Effector memory CD4-positive, alpha-beta T cell (primary cell): ENCODE measurements around the gene SOWAHB.
A peak's percentile ranks its signal among the peaks of the same experiment; 100 is the strongest.

Source experiments
- DNase-seq, 3 donors: peaks; one replicate each; pipeline ENCODE4 v3.0.0-alpha.2; 2020
- H3K27ac ChIP-seq: 2 replicates; pipeline ENCODE4 v1.7.0; 2013; ENCODE audit warnings: mild to moderate bottlenecking, low read length, moderate library complexity; ENCODE audit not compliant: insufficient read depth, poor library complexity, severe bottlenecking
- H3K27me3 ChIP-seq: replicated peaks from 2 replicates; pipeline ENCODE4 v1.7.0; 2013; ENCODE audit warnings: mild to moderate bottlenecking, low read length; ENCODE audit not compliant: insufficient read depth, control insufficient read depth, poor library complexity, severe bottlenecking
- H3K36me3 ChIP-seq: 2 replicates; pipeline ENCODE4 v1.7.0; 2013; ENCODE audit warnings: mild to moderate bottlenecking, low read length, moderate library complexity; ENCODE audit not compliant: control insufficient read depth, insufficient read depth
- H3K4me1 ChIP-seq: 2 replicates; pipeline ENCODE4 v1.7.0; 2013; ENCODE audit warnings: low read length, mild to moderate bottlenecking; ENCODE audit not compliant: control insufficient read depth, insufficient read depth, poor library complexity, severe bottlenecking
- H3K4me3 ChIP-seq: 2 replicates; pipeline ENCODE4 v1.7.0; 2013; ENCODE audit warnings: low read length, low read depth, mild to moderate bottlenecking; ENCODE audit not compliant: insufficient read depth, poor library complexity, severe bottlenecking
- H3K9me3 ChIP-seq: 2 replicates; pipeline ENCODE4 v1.7.0; 2013; ENCODE audit warnings: mild to moderate bottlenecking, low read length, moderate library complexity; ENCODE audit not compliant: control insufficient read depth
- total RNA-seq, 3 donors: gene quantifications; one replicate each; lab custom pipeline; 2026; lab: John Stamatoyannopoulos, UW

Gene SOWAHB, protein sequence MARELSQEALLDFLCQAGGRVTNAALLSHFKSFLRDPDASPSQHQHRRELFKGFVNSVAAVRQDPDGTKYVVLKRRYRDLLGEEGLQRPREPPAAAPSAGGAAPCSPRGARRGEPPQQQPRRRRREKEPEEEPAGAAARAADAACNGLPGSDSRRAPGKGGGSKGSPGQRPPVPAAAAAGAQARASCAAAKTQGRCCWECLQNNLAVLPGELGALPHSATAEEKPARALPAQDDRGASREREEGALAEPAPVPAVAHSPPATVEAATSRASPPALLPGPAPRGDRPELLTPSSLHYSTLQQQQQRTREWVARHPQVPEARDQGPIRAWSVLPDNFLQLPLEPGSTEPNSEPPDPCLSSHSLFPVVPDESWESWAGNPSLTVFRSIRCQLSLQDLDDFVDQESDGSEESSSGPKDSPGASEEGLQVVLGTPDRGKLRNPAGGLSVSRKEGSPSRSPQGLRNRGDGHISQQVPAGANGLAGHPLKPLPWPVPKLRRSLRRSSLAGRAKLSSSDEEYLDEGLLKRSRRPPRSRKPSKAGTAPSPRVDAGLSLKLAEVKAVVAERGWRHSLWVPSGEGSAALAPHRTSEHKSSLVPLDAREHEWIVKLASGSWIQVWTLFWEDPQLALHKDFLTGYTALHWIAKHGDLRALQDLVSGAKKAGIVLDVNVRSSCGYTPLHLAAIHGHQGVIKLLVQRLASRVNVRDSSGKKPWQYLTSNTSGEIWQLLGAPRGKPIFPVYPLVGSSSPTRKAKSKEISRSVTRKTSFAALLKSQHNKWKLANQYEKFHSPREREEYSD
- 0.35 to 0.39 (median 0.35) reads per million in 3 donors for total RNA-seq

DNA sequence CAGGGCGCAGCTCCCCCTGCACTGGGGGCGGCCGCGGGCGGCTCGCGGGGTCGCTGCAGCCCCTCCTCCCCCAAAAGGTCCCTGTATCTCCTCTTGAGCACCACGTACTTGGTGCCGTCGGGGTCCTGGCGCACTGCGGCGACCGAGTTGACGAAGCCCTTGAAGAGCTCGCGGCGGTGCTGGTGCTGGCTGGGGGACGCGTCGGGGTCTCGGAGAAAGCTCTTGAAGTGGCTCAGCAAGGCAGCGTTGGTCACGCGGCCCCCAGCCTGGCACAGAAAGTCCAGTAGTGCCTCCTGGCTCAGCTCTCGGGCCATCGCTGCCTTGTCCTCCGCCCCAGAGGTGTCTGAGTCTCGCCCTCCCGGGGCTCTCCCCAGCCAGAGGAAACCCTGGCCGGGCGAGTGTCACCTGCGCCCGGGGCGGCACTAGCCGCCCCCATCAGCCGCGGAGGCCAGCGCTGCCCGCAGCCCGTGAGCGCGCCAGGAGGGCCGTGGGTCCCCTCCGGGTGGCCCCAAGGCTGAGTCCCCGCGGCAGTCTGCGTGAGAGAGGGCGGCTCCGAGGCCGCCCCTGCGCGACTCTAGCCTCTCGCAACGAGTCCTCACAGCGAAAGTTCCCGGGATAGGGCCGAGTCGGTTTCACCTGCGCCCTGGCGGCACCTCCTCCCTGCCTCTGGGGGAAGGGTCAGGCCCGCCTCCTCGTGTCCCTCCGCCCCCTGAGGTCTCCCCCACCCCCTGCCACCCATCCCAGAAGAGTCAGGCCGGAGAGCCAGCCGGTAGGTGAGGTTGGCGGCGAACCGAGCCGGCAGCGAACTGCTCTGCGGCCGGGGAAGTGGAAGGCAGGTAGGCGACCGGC, at the start of gene SOWAHB:
Gene SOWAHB, minus strand, starts transcription at position 609 of the 849 bp plus-strand sequence. Its CDS starts 295 bp downstream, at position 314.
- H3K27me3 ChIP-seq: peaks cover 18% of the 10 kb centered on the region
- H3K27ac ChIP-seq: no peak within 1 kb of the TSS
- peak in 2 of 3 donors; percentile 9 to 24 for DNase-seq
- H3K36me3 ChIP-seq: no peaks in the 10 kb centered on the region
- no peaks in the 10 kb centered on the region for H3K9me3 ChIP-seq
- peaks cover 10% of the 10 kb centered on the region for H3K4me1 ChIP-seq
- H3K4me3 ChIP-seq: peak within 1 kb of the TSS; percentile 70

DNA sequence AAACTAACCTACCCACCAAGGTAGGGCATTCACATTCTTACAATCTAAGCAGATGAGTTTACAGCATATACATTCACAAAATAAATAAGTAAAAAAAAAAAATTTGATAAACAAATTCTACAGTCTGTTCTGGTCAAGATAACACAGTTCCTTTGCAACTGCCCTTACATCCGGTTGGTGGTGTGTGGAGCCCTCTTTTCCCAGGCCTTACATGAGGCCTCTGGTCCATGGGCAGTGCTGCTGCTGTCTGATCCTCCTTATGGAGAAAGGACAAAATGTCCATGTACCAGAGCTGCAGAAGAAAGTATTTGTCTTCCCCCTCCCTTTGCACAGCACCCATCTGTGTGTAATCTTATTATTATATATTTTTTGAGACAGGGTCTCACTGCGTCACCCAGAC, 49.4 kb upstream of the SOWAHB start:
- Histone ChIP-seq H3K27me3 (no peaks in the 10 kb centered on the region), H3K27ac (no peak overlapping the region), H3K4me3 (no peak overlapping the region), H3K4me1 (peaks cover 11% of the 10 kb centered on the region), H3K9me3 (no peaks in the 10 kb centered on the region), H3K36me3 (no peaks in the 10 kb centered on the region)
- DNase-seq: no peak

DNA sequence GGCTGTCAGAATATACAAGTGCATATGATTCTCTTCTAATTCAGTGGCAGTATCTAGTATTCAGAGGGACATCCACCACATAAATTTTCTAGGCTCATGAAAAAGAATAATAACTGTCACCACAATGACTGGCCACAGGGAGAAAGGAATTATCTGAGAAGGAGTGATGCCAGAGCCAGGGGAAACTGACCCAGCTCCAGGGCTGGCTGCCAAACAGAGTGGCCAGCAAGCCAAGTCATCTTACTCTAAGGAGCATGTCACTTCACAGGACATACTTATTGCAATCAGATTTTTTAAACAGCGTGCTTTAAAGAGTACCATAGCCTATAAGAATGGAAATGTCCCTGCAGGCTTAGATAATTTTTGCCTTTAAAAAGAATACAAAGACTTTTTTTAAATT, 45.8 kb upstream of the SOWAHB start:
- no peak for DNase-seq
- H3K27ac ChIP-seq: no peak overlapping the region
- H3K36me3 ChIP-seq: no peaks in the 10 kb centered on the region
- H3K27me3 ChIP-seq: no peaks in the 10 kb centered on the region
- no peaks in the 10 kb centered on the region for H3K4me1 ChIP-seq
- no peak overlapping the region for H3K4me3 ChIP-seq
- no peaks in the 10 kb centered on the region for H3K9me3 ChIP-seq

DNA sequence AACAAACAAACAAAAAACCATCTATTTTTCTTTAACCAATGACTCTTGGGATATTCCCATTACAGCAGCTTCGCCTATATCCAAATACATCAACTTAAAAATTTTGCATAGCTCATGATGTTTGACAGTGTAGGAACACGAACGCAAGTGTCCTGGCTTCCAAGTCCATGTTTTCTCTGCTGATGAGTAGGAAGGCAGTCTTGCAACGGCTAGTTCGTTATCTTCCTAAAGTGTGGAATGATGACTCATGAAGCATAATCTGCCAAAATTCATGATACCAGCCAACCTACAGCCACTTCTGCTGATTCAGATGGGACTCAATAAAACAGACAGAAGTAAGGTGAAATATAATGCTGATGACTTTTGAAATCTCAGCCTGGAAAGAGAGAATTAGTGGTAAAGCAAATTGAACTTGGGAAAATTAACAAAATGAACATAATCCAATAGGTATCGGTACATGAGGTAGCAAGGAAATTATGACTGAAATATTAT, 45.2 kb upstream of the SOWAHB start:
- Histone ChIP-seq H3K27me3 (no peaks in the 10 kb centered on the region), H3K9me3 (no peaks in the 10 kb centered on the region), H3K4me3 (no peak overlapping the region), H3K27ac (no peak overlapping the region), H3K36me3 (no peaks in the 10 kb centered on the region), H3K4me1 (no peaks in the 10 kb centered on the region)
- DNase-seq: no peak

DNA sequence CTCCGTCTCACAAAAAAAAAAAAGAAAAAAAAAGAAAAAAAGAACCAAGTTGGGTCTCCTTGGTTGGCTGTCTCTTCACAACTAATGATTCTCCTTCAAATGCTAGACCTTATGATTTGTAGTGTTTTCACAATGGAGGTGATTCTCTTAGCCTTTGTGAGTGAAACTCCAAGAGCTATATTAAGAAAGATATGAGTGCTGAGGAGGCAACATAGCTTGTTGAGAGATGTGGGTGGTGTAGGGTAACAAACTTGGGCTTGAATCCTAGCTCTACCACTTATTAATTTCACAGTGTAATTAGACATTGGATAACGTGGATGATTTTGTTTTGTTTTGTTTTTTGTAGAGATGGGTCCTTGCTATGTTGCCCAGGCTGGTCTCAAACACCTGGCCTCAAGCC, 41.2 kb upstream of the SOWAHB start:
- Histone ChIP-seq H3K4me1 (no peaks in the 10 kb centered on the region), H3K27me3 (no peaks in the 10 kb centered on the region), H3K27ac (no peak overlapping the region), H3K4me3 (no peak overlapping the region), H3K36me3 (no peaks in the 10 kb centered on the region), H3K9me3 (no peaks in the 10 kb centered on the region)
- DNase-seq: no peak

DNA sequence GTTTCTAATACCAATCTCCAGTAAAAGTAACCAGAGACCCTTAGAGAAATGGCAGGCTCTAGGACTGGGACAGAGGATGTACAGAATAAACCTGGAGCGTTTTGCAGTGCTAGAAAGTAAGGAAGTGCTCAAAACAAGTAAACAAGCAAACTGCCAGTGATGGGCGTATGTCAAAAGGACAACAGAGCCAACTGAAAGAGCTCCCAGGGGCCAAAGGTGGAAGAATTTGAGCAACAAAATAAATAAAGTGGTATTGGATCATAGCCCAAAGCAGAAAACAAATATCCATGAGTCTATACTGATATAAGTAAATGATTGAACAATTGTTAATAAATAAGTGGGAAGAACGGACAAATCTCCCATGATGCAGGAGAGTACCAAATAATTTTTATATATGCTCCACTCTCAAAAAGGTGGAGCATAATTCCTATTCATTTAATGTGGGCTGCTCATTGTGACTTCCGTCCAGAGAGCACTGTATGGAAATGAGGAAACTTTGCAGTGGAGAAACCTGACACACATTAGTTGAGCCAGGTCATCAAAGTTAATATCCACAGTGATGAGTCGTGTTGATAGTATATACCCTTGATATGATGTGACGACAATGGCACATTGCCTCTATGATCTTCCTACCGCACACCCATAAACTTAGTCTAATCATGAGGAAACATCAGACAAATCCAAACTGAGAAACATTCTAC, 33.8 kb upstream of the SOWAHB start:
- Histone ChIP-seq H3K36me3 (no peaks in the 10 kb centered on the region), H3K27ac (no peak overlapping the region), H3K4me3 (no peak overlapping the region), H3K4me1 (no peaks in the 10 kb centered on the region), H3K9me3 (no peaks in the 10 kb centered on the region), H3K27me3 (no peaks in the 10 kb centered on the region)
- no peak for DNase-seq

DNA sequence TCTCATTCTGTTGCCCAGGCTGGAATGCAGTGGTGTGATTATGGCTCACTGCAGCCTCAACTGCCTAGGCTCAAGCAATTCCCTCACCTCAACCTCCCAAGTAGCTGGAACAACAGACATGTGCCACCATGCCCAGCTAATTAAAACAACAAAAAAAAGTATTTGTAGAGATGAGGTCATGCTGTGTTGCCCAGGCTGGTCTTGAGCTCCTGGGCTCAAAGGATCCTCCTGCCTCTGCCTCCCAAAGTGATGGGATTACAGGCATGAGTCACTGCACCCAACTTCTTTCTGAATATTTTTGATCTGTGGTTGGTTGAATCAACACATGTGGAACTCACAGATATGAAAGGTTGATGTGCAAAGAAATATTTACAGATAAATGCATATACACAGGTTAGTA, 33.1 kb upstream of the SOWAHB start:
- no peaks in the 10 kb centered on the region for H3K4me1 ChIP-seq
- no peaks in the 10 kb centered on the region for H3K36me3 ChIP-seq
- DNase-seq: no peak
- no peak overlapping the region for H3K4me3 ChIP-seq
- no peaks in the 10 kb centered on the region for H3K9me3 ChIP-seq
- no peak overlapping the region for H3K27ac ChIP-seq
- no peaks in the 10 kb centered on the region for H3K27me3 ChIP-seq

DNA sequence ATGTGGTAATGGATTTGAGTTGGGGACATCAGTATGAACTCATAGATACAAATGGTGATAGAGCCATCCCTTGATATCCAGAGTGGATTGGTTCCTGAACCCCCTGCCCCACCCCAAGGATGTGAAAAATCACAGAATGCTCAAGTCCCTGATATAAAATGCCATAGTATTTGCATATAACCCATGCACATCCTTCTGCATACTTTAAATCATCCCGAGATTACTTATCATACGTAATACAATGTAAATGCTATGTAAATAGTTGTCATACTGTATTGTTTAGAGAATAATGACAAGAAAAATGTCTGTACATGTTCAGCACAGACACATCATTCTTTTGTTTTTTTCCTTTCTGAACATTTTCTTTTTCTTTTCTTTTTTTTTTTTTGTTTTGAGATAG, 32.7 kb upstream of the SOWAHB start:
- no peak for DNase-seq
- no peaks in the 10 kb centered on the region for H3K9me3 ChIP-seq
- no peaks in the 10 kb centered on the region for H3K27me3 ChIP-seq
- no peak overlapping the region for H3K4me3 ChIP-seq
- no peaks in the 10 kb centered on the region for H3K36me3 ChIP-seq
- no peak overlapping the region for H3K27ac ChIP-seq
- no peaks in the 10 kb centered on the region for H3K4me1 ChIP-seq

DNA sequence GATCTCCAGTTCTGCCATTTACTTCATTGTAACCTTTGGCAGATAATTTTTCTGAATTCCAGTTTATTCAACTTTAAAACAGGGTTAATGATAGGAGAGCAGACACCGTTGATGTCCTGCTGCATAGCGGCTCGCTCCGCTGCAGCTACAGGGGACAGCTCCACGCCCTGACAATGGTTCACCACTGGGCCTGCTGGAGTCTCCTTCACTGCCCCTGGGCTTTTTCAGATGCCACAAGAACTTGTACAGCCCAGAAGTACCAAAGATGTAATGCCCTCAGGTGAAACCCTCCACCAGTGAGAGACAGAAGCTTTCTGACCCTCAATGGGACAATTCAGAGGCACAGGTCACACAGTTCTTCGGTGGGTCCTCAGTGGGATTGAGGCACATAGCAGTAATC, 28.9 kb upstream of the SOWAHB start:
- no peaks in the 10 kb centered on the region for H3K4me1 ChIP-seq
- H3K4me3 ChIP-seq: no peak overlapping the region
- no peaks in the 10 kb centered on the region for H3K27me3 ChIP-seq
- no peaks in the 10 kb centered on the region for H3K9me3 ChIP-seq
- H3K27ac ChIP-seq: no peak overlapping the region
- H3K36me3 ChIP-seq: no peaks in the 10 kb centered on the region
- DNase-seq: no peak
